ENCODE data around the gene SEPSECS.

DNA sequence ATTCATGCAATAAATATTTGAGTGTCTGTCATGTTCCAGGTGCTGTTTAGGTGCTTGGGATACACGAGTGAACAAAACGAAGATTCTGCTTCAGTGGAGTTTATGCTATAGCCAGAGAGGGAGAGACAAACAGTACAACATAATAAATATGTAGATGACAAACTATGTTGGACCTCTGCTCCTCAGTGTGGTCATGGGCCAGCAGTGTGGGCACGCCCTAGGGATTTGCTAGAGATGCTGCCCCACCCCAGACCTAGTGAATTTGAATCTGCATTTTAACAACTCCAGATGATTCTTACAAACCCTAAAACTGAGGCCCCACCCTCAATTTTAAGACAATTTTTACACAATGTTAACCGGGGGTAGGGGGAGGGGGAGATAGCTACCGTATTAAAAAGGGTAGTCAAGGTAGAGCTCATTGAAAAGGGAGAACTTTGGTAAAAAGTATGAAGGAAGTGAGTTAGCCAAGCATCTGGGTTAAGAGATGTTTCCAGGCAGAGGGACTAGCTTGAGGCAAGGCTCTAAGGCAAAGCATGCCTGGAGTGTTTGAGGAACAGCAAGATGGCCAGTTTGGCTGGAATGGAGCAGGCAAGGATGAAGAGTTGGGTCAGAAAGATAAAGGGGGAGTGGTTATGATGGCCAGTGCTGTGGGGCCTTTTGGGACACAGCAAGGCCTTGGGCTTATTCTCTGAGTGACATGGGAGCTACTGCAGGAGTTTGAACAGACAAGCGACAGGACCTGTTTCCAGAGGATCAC lies 42.4 kb downstream of the SEPSECS start:
- TF ChIP-seq POLR2A (IDR thresholded peaks at IDR 0.05) (no peak), CTCF (IDR thresholded peaks at IDR 0.05) (no peak)

All from Peyer's patch (tissue), 4 donors.